GM21619 (cell line): ENCODE results near the gene DLX1.
"Not testable (repeated sequence)": the region's sequence is repeated elsewhere in the genome, so short reads cannot be mapped to it uniquely, and the experiment has no call there.

Experiments used
- ATAC-seq: cut with Tn5 transposase; IDR thresholded peaks from one replicate; pipeline ENCODE4 v1.9.1; 2021; ENCODE audit not compliant: unreplicated experiment

The DLX1 gene

GRCh38 chr2:172063446-172063845 is 21.9 kb upstream of the DLX1 start:
- no peak for ATAC-seq

GRCh38 chr2:172065111-172065510 is 20.2 kb upstream of the DLX1 start:
- no peak for ATAC-seq

GRCh38 chr2:172066394-172066886 is 18.9 kb upstream of the DLX1 start:
- ATAC-seq = no peak

- ATAC-seq = not testable (repeated sequence)
These were observed 17.4 kb upstream of the DLX1 start for GRCh38 chr2:172067905-172068304.

- no peak for ATAC-seq
These were observed 14.4 kb upstream of the DLX1 start for GRCh38 chr2:172070936-172071335.

- no peak for ATAC-seq
These were observed 13.0 kb upstream of the DLX1 start for GRCh38 chr2:172072303-172072702.

GRCh38 chr2:172072706-172073105 is 12.6 kb upstream of the DLX1 start:
- no peak for ATAC-seq

GRCh38 chr2:172073518-172073917 is 11.8 kb upstream of the DLX1 start:
- ATAC-seq = no peak

- no peak for ATAC-seq
These were observed 11.1 kb upstream of the DLX1 start for GRCh38 chr2:172074254-172074653.

- ATAC-seq = no peak
These were observed 5.9 kb upstream of the DLX1 start for GRCh38 chr2:172079416-172079815.

- no peak for ATAC-seq
These were observed 5.3 kb upstream of the DLX1 start for GRCh38 chr2:172079838-172080640.

- no peak for ATAC-seq
These were observed 4.6 kb upstream of the DLX1 start for GRCh38 chr2:172080641-172081220.

GRCh38 chr2:172081221-172082022 is 3.9 kb upstream of the DLX1 start:
- ATAC-seq = no peak

GRCh38 chr2:172082105-172082943 is 3.0 kb upstream of the DLX1 start:
- no peak for ATAC-seq

GRCh38 chr2:172082944-172083627 is 2.2 kb upstream of the DLX1 start:
- ATAC-seq = no peak

- no peak for ATAC-seq
These were observed 1.5 kb upstream of the DLX1 start for GRCh38 chr2:172083628-172084394.

GRCh38 chr2:172084395-172084644 is 987 bp upstream of the DLX1 start:
- ATAC-seq = peak; percentile 9

- peak; percentile 88 for ATAC-seq
These were observed 455 bp upstream of the DLX1 start for GRCh38 chr2:172084645-172085459.
